OCI-M1 (cell line): ENCODE results near the gene ECE2.
"Not testable (repeated sequence)": the region's sequence is repeated elsewhere in the genome, so short reads cannot be mapped to it uniquely, and the experiment has no call there.

Source experiments
- DNase-seq: peaks from one replicate; lab custom pipeline; 2025; lab: John Stamatoyannopoulos, UW

Gene ECE2

DNA sequence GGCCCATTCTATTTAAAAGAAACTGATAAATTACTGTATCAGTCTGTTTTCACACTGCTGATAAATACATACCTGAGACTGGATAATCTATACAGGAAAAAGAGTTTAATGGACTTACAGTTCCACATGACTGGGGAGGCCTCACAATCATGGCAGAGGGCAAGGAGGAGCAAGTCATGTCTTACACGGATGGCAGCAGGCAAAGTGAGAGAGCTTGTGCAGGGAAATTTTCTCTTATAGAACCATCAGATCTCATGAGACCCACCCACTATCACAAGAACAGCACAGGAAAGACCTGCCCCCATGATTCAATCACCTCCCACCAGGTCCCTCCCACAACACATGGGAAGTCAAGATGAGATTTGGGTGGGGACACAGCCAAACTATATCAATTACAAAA lies 8.6 kb upstream of the ECE2 start:
- not testable (repeated sequence) for DNase-seq

DNA sequence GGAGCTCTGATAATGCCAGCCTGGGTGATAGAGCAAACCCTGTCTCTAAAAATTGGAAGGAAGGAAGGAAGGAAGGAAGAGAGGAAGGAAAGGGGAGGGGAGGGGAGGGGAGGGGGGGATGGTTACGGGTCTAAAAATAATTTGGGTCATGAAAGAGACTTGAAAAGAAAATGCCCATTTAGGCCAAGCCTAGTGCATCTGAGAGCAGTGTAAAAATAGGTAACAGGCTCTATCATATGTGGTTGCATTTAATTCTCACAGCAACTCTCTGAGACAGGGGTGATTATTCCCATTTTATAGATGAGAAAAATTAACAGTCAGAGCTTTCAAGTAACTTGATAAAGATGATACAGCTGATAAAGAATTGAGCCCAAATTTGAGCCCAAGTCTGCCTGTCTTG lies 3.6 kb upstream of the ECE2 start:
- DNase-seq, result no peak

DNA sequence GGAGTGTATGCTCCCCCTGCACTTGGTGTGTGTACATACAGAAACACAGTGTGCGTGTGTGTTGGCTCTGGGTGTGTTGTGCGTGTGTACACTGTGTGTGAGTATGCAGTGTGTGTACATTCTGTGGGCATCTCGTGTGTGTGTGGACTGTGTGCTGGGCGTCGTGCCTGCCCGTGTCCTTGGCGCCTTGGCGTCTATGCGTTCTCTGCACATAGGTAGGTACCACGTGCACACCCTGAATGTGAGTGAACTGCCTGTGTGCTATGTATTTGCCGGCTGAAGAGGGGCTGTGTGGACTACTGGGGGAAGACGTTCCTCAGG lies 481 bp upstream of the ECE2 start:
- no peak for DNase-seq

GRCh38 chr3:184277366-184277765 lies 1.5 kb downstream of the ECE2 start:
- no peak for DNase-seq

- DNase-seq, result no peak
Measured at GRCh38 chr3:184282941-184283340, 7.1 kb downstream of the ECE2 start.

- DNase-seq, result no peak
Measured at GRCh38 chr3:184283681-184284080, 7.9 kb downstream of the ECE2 start.

GRCh38 chr3:184284696-184285095 lies 8.9 kb downstream of the ECE2 start:
- DNase-seq, result peak; percentile 57

DNA sequence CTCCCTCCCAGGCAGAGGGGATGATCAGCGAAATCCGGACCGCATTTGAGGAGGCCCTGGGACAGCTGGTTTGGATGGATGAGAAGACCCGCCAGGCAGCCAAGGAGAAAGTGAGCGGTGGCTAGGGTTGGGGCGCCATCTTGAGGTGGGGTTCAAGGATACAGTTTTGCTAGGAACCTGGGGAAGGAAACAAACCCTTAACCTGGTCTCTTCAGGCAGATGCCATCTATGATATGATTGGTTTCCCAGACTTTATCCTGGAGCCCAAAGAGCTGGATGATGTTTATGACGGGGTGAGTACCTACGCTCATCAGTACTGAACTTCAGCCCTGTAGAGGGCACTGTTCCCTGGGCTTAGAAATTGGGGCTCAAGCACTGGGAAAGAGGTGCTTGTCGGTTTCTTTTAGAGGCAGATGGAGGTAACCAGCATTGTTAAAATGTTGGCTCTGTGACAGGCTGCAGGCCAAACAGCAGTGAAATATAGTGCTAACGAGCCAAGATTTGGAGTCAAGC lies 13.7 kb downstream of the ECE2 start:
- DNase-seq, result peak; percentile 68

- no peak for DNase-seq
Measured at GRCh38 chr3:184290331-184290730, 14.5 kb downstream of the ECE2 start.

- no peak for DNase-seq
Measured at GRCh38 chr3:184291044-184291737, 15.4 kb downstream of the ECE2 start.

DNA sequence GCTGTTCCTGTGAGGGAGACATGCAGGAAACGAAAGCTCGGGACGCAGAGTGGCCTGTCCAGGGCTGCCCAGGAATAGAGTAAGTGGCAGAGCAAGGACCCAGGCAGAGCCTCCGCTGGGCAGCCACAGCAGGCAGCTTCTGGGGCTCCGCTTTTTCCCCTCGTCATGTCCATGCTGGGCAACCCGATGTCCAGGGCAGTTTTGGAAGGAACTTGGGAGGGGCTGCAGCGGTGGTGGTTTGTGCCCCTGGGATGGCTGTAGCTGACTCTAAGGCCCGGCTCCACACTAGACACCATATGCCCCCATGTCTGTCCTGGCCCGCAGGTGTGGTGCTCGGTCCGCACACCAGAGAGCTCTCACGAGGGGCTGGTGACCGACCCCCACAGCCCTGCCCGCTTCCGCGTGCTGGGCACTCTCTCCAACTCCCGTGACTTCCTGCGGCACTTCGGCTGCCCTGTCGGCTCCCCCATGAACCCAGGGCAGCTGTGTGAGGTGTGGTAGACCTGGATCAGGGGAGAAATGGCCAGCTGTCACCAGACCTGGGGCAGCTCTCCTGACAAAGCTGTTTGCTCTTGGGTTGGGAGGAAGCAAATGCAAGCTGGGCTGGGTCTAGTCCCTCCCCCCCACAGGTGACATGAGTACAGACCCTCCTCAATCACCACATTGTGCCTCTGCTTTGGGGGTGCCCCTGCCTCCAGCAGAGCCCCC lies 16.1 kb downstream of the ECE2 start:
- no peak for DNase-seq

DNA sequence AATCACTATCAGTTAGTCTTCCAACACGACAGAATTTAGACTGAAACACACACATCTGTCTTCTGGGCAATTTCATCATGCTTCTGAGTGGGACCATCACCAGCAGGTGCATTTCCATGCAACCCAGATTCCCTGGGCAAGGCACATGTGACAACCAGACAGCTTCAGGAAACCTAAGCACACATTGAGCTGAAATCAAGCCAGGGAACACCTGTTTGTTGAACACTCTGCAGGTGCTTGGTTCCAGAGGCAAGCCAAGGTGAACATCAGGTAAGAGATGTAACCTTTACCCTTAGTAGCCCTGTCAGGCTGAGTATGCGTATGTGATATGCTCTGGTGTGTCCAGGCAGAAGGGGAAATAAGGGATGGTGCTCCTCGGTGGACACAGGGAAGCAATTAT lies 19.9 kb downstream of the ECE2 start:
- DNase-seq, result no peak

GRCh38 chr3:184296616-184297015 lies 20.8 kb downstream of the ECE2 start:
- no peak for DNase-seq

- DNase-seq, result peak; percentile 94
Measured at GRCh38 chr3:184298759-184299487, 23.1 kb downstream of the ECE2 start, which contains the start of gene PSMD2. Gene PSMD2 (plus strand): TSS chr3:184299241. CDS start chr3:184299267, 26 bp downstream.

DNA sequence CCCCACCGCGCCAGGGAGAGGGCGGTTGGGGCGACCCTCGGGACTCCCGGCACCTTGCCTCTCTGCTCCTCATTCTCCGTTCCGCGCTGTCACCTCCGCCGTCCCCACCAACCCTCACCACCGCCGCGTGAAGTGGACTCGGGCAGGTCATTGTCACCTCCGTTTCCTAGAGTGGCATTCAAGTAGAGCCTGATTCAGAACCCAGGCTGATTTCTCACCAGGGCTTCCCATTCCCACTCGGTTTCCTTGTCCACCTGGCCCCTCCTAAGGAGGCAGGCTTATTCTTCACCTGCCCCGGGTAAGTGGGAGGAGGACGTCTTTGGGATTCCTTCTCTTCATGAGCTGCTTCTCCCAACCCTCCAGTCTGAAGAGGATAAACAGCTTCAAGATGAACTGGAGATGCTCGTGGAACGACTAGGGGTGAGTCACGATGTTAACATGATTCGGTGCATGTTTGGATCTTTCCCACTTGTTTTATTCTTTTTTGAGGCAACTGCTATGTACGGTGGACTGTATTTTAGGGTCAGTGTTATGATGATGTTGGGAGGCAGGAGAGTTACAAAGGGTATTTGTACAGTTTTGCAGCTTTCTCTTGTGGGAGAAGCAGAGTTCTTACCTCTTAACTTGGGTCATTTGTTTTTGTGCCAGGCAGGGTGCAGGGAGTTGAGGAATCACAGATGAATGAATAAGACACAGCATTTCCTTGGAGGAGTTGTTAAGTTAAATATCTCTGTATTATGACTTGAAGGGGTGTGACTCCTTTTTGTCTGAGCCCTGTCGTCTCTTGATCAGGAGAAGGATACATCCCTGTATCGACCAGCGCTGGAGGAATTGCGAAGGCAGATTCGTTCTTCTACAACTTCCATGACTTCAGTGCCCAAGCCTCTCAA lies 23.9 kb downstream of the ECE2 start:
- no peak for DNase-seq

DNA sequence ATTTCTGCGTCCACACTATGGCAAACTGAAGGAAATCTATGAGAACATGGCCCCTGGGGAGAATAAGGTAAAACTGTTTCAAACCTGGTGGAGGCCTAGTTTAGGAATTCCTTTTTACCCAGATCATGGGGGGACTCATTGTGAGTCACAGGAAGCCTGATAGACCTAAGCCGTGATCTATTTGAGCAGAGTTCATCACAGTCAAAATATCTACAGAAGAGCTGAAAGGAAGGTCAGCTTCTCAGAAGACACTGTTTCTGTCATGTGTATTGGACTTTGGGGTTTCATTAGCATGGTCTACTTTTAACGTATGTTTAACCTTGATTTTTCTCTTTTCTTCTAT lies 24.5 kb downstream of the ECE2 start:
- DNase-seq, result no peak

- peak; percentile 10 for DNase-seq
Measured at GRCh38 chr3:184305577-184305976, 29.8 kb downstream of the ECE2 start.

GRCh38 chr3:184306341-184306972 lies 30.6 kb downstream of the ECE2 start:
- DNase-seq, result no peak

DNA sequence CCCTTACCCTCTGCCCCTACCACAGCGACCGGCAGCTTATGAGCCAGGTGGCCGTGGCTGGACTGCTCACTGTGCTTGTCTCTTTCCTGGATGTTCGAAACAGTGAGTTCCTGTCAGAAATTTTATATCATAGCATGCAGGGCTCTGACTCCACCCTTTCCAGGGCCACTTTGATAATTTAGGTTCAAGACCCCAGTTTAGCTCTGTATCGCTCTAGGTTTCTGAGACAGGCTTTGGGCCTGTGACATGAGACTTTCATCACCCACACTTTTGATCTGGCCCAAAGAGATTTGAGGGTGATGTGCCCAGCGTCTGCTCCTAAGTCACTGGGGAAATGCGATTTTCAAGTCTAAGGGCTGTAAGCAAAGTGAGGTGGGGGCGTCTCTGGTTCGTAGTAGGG lies 32.1 kb downstream of the ECE2 start:
- no peak for DNase-seq

GRCh38 chr3:184308744-184309143 lies 32.9 kb downstream of the ECE2 start:
- DNase-seq, result no peak

- no peak for DNase-seq
Measured at GRCh38 chr3:184311633-184312032, 35.8 kb downstream of the ECE2 start.

GRCh38 chr3:184314363-184314699 lies 38.5 kb downstream of the ECE2 start, which contains the start of gene EIF4G1:
Gene EIF4G1 (plus strand): TSS chr3:184314606. CDS start chr3:184315797, 1,191 bp downstream.
- peak; percentile 89 for DNase-seq
